Adrenal gland (tissue), 12 donors: ENCODE data around the gene PPM1A. TPM values are rescaled to one million over a fixed set of nuclear protein-coding genes. Genes with fewer than 3 reads are reported as not detected.

ENCODE experiments used
- DNase-seq, 7 donors: peaks; one replicate each; pipeline ENCODE4 v3.0.0-alpha.2; 2019 to 2020
- H3K27ac ChIP-seq, 5 donors: fragments of 200-600 bp; sonication (generic) in 4 of 5; 1 replicate in 3 of 5; 2 replicates in 2 of 5; pipeline versions ENCODE4 v1.5.1 to v1.8.0; 2016 to 2020; ENCODE audit warnings: mild to moderate bottlenecking in 1 of 5
- H3K27me3 ChIP-seq: fragments of 200-600 bp; 2 replicates; pipeline ENCODE4 v1.8.0; 2021
- H3K36me3 ChIP-seq, 2 donors: fragments of 200-600 bp; replicated peaks in 1 of 2; 1 replicate in 1 of 2; 2 replicates in 1 of 2; pipeline versions ENCODE4 v1.5.1 to v1.8.0; 2018 to 2022
- H3K4me1 ChIP-seq, 2 donors: fragments of 200-600 bp; replicated peaks in 1 of 2; 1 replicate in 1 of 2; 2 replicates in 1 of 2; pipeline versions ENCODE4 v1.5.1 to v1.8.0; 2018 to 2021
- H3K4me3 ChIP-seq, 4 donors: fragments of 200-600 bp; sonication (generic) in 3 of 4; one replicate each; pipeline ENCODE4 v1.5.1; 2016 to 2018
- H3K9me3 ChIP-seq, 3 donors: fragments of 200-600 bp; sonication (generic) in 1 of 3; replicated peaks in 1 of 3; 1 replicate in 2 of 3; 2 replicates in 1 of 3; pipeline versions ENCODE4 v1.5.1 to v1.8.0; 2016 to 2021
- POLR2A ChIP-seq, 2 donors: fragments of 450-650 bp; IDR thresholded peaks; one replicate each; pipeline ENCODE4 v1.6.1; 2017; ENCODE audit warnings: antibody characterized with exemption in 2 of 2, mild to moderate bottlenecking in 2 of 2, moderate library complexity in 1 of 2
- WGBS, 4 donors: extraction: QIAGEN DNeasy Blood & Tissue Kit in 2 of 4; methylation state at CpG; one replicate each; pipeline versions ENCODE4 v1.1.5 to v1.1.7; 2013 to 2017; 5-methylcytosine and 5-hydroxymethylcytosine counted together
- intact Hi-C, 2 donors: fragments of 100-400 bp; cut with DNase I; formaldehyde crosslinking; loops; one replicate each; pipeline versions ENCODE4 v1.14.1 to v1.15.0; 2022 to 2023
- polyA plus RNA-seq, 3 donors: library from polyadenylated mRNA; stranded (reverse); fragments of 200-250 nt in 2 of 3; fragments of 350-450 nt in 1 of 3; fragmentation: Illumina TruSeq in 1 of 3; extraction: RNeasy Lipid Tissue Mini Kit (QIAGEN cat#74804) in 1 of 3; gene quantifications; one replicate each; pipeline ENCODE4 v1.2.3, GENCODE V29; 2013 to 2014
- total RNA-seq, 9 donors: library from RNA; depleted of rRNA in 4 of 9; stranded (reverse); fragments of >200 nt in 4 of 9; fragments of 120-200 nt in 1 of 9; fragmentation: NEBNext Ultra II Directional in 1 of 9; extraction: Animal tissue kit (Norgen Biotek cat#: 25700) in 1 of 9; gene quantifications; one replicate each; pipeline versions ENCODE4 v1.1.0 to v1.2.4, GENCODE V29; 2013 to 2023
- TF ChIP-seq, protein P1 (sequence below), 6 experiments: fragments of 450-650 bp in 4 of 6; fragments of 200-600 bp in 2 of 6; sonication (generic) in 1 of 6; IDR thresholded peaks; 1 replicate in 5 of 6; 2 replicates in 1 of 6; pipeline versions ENCODE4 v1.5.1 to v1.8.0; 2016 to 2021; ENCODE audit warnings: antibody characterized with exemption in 6 of 6, mild to moderate bottlenecking in 2 of 6, moderate library complexity in 1 of 6
- donor health status: healthy with polysubstance abuse.
- donor health status: Bipolar disorder and iron deficiency.
- donor health status: DM: yes; HTN: yes; CAD: no.
- donor health status: DM: no; HTN: no; CAD: no.
- donor health status: DM: no; HTN: no; CAD: no.
- donor health status: DM: yes; HTN: yes; CAD: no.

Gene PPM1A
- total and polyA plus RNA-seq, 12 donors, result 19.1 to 56.5 (median 34.2) TPM

DNA sequence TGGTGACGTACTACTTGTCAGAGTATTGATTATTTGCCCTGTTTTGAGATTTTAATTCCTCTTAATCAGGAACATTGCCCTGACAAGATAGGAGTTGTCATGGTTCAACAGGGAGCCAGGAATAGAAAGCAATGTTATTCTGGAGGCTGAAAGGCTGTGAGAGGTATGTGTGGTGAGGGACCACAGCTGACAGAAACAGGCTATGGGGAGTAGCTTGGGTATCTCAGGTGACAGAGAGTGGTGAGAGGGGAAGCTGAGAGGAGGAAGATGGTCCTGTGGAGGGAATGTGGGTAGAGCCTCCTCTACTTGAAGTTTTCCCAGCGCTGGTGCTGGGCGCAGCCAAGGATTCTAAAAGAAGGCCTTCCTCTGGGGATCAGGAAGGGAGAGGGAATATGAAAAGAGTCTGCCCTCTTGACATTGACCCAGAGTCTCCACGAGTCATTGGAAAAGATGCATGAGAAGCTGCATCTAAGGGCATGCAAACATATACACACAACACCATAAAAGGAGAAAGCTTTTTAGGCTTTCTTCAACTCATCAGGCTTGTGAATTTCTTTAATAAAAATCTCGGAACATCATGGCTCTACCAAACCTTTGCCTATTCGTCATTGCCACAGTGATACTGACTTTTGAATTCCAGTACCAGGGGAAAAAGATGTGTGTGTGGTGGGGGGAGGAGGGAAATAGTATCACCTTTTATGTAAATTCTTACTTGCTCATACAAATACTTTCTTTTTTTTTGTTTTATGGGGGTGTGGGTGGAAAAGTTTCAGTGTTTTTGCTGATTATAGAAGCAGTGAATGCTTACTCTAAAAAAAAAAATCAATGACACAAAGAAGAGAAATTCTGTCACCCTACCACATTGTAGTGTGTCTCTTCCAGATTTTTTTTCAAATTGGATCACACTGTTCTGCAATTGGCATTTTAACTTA, 43.9 kb upstream of the PPM1A start:
- intact Hi-C loops, result no loop called here
- no peaks in the 10 kb centered on the region for H3K9me3 ChIP-seq
- DNase-seq, result no peak
- no peak overlapping the region for H3K27ac ChIP-seq
- no peaks in the 10 kb centered on the region for H3K4me1 ChIP-seq
- H3K27me3 ChIP-seq, result no peaks in the 10 kb centered on the region
- 67 to 73% (median 72%) methylated on average over 6 of the region's 6 CpGs for WGBS, 4 donors
- no peaks in the 10 kb centered on the region for H3K36me3 ChIP-seq
- TF ChIP-seq, protein P1, sequence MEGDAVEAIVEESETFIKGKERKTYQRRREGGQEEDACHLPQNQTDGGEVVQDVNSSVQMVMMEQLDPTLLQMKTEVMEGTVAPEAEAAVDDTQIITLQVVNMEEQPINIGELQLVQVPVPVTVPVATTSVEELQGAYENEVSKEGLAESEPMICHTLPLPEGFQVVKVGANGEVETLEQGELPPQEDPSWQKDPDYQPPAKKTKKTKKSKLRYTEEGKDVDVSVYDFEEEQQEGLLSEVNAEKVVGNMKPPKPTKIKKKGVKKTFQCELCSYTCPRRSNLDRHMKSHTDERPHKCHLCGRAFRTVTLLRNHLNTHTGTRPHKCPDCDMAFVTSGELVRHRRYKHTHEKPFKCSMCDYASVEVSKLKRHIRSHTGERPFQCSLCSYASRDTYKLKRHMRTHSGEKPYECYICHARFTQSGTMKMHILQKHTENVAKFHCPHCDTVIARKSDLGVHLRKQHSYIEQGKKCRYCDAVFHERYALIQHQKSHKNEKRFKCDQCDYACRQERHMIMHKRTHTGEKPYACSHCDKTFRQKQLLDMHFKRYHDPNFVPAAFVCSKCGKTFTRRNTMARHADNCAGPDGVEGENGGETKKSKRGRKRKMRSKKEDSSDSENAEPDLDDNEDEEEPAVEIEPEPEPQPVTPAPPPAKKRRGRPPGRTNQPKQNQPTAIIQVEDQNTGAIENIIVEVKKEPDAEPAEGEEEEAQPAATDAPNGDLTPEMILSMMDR (IDR thresholded peaks at IDR 0.05), result no peak
- TF ChIP-seq POLR2A (IDR thresholded peaks at IDR 0.05), result no peak
- H3K4me3 ChIP-seq, result no peak overlapping the region

DNA sequence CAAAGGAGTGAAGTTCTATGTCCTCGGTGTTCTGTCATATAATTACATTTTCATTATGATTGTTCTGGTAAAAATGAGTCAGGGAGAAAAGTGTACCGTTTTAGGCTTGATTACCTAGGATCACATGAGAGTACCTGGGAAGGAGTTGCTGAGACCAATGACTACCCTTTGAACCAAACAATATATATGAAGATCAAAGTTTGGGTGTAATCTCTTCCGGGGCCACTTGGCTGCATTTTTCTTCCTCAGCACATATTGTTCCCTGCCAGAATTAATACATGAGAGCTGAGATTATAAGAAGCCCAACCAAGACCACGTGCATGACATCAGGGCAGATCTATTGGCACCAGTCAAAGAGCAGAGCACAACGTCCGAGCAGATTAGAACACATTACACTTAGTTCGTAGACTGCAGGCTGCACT, 42.8 kb upstream of the PPM1A start:
- TF ChIP-seq, protein P1 (IDR thresholded peaks at IDR 0.05), result no peak
- TF ChIP-seq POLR2A (IDR thresholded peaks at IDR 0.05), result no peak
- H3K4me1 ChIP-seq, result no peaks in the 10 kb centered on the region
- 84 to 86% (median 86%) methylated on average over 7 of the region's 7 CpGs for WGBS, 4 donors
- H3K9me3 ChIP-seq, result no peaks in the 10 kb centered on the region
- no peaks in the 10 kb centered on the region for H3K36me3 ChIP-seq
- no peaks in the 10 kb centered on the region for H3K27me3 ChIP-seq
- no peak overlapping the region for H3K4me3 ChIP-seq
- H3K27ac ChIP-seq, result no peak overlapping the region
- intact Hi-C loops, result no loop called here
- DNase-seq, result no peak

DNA sequence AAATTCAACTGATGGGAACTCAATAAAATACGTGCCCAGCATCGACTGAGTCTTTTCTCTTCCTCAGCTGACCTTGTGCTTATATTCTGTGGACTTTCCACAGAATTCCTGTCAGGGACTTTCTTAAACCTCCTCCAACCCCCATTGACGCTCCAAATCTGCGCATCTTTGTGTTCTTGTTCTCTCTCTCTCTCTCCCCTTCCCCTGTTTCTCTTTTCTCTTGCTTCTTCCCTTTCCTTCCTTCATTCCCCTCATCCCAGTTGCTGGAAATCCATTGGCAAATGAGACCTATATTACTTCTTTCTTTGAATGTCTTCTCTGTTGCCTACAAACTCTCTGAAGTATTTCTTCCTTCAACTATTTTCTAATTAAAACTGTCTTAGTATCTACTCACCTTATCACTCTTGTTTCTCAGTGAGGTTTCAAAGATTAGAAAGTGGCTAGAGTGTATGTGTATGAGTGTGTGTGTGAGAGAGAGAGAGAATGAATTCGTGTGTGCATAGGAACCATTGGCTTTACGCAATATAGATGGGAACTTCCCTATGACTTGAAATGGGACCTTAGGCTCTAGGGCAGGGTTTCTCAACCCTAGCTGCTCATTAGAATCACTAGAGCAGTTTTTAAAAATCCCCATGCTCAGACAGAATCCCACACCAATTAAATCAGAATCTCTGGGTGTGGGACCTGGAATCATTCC, 42.0 kb upstream of the PPM1A start:
- Histone ChIP-seq H3K4me3 (no peak overlapping the region), H3K36me3 (no peaks in the 10 kb centered on the region), H3K27ac (no peak overlapping the region), H3K9me3 (no peaks in the 10 kb centered on the region), H3K4me1 (no peaks in the 10 kb centered on the region), H3K27me3 (no peaks in the 10 kb centered on the region)
- DNase-seq, result no peak
- TF ChIP-seq, protein P1 (IDR thresholded peaks at IDR 0.05), result no peak
- no peak for TF ChIP-seq POLR2A (IDR thresholded peaks at IDR 0.05)
- WGBS, 4 donors, result 78 to 82% (median 81%) methylated on average over 6 of the region's 6 CpGs
- intact Hi-C loops, result no loop called here

DNA sequence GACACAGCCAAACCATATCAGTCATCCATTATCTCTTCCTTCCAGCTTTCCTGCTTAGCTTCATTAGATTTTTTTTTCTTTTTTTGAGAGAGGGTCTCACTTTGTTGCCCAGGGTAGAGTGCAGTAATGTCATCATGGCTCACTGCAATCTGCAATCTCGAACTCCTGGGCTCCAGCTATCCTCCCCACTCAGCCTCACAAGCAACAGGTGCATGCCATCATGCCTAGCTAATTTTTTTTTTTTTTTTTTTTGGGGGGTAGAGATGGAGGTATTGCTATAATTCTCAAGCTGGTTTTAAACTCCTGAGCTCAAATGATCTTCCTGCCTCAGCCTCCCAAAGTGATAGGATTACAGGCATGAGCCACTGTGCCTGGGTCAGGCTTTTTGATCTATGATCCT, 38.3 kb upstream of the PPM1A start:
- intact Hi-C loops, result no loop called here
- Histone ChIP-seq H3K27ac (no peak overlapping the region), H3K36me3 (no peaks in the 10 kb centered on the region), H3K4me1 (no peaks in the 10 kb centered on the region), H3K4me3 (no peak overlapping the region), H3K27me3 (no peaks in the 10 kb centered on the region), H3K9me3 (no peaks in the 10 kb centered on the region)
- DNase-seq, result no peak
- WGBS, 4 donors, result 52 to 63% (median 60%) methylated on average over 1 of the region's 1 CpG
- TF ChIP-seq POLR2A (IDR thresholded peaks at IDR 0.05), result no peak
- TF ChIP-seq, protein P1 (IDR thresholded peaks at IDR 0.05), result no peak
